TTC549 (cell line): ENCODE measurements around the gene PPFIA2.
"Not testable (repeated sequence)": the region's sequence is repeated elsewhere in the genome, so short reads cannot be mapped to it uniquely, and the experiment has no call there.

ENCODE experiments used
- FAIRE-seq: peaks from 2 replicates; lab custom pipeline; 2012; peaks lifted over from hg19 to GRCh38; lab: Jason Lieb, UNC

The PPFIA2 gene

DNA sequence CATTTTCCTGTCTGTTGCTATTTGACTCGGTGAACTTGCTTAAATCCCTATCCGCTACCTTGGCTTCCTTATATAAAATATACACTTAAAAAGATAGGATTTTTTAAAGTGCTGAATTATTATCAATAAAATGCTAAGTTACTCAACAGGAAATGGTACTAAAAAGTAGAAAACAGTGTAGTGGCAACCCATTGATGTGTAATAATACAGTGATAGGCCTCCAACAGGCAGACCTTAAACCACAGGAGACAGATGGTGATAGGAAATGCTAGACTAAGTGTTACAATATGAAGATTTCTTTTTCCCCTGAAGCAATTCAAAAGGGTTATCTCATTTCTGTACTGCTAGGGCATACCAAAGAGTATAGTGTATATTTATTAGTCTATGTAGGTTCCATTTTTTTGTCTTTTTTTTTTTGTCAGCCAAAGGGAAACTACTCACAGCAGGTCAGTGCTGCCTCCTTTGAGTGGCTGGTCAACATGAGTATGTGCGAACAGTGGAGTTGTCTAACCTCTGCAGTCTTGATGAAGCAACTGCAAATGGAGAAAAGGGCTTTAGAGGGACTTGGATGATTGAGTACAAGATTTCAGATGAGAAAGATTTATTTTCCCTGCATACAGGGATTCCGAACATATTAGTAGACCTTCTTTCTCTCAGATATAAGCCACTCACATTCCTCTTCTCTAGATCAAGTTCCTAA lies 497.5 kb downstream of the PPFIA2 start:
- no peak for FAIRE-seq

DNA sequence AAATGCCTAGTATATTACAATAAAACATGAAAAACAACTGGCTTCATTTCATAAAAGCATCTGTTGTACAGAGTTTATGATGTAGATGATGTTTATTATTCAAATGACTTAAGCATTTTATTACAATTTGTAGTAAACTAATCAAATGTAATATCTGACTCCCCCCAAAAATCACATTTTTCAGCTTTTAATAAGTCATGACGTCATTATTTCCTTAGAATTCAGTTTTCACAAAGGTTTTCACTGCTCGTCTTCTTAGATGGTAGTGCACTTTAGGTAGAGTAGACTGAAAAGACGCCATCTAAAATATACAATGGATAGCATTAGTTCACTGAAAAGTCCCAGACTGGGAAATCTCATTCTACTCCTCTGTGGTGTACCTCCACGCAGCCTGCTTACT lies 499.8 kb downstream of the PPFIA2 start:
- FAIRE-seq = no peak

GRCh38 chr12:81257947-81258551 lies 501.1 kb downstream of the PPFIA2 start:
- FAIRE-seq = no peak

GRCh38 chr12:81255947-81256346 lies 503.2 kb downstream of the PPFIA2 start:
- FAIRE-seq = no peak

GRCh38 chr12:81255456-81255855 lies 503.7 kb downstream of the PPFIA2 start:
- FAIRE-seq = no peak

- no peak for FAIRE-seq
Measured at GRCh38 chr12:81253360-81253759, 505.8 kb downstream of the PPFIA2 start.

GRCh38 chr12:81252228-81252627 lies 506.9 kb downstream of the PPFIA2 start:
- no peak for FAIRE-seq

GRCh38 chr12:81249976-81250375 lies 509.2 kb downstream of the PPFIA2 start:
- no peak for FAIRE-seq

GRCh38 chr12:81245907-81246570 lies 513.1 kb downstream of the PPFIA2 start:
- FAIRE-seq = no peak

- FAIRE-seq = no peak
Measured at GRCh38 chr12:81245458-81245857, 513.7 kb downstream of the PPFIA2 start.

GRCh38 chr12:81231574-81232368 lies 527.4 kb downstream of the PPFIA2 start:
- no peak for FAIRE-seq

DNA sequence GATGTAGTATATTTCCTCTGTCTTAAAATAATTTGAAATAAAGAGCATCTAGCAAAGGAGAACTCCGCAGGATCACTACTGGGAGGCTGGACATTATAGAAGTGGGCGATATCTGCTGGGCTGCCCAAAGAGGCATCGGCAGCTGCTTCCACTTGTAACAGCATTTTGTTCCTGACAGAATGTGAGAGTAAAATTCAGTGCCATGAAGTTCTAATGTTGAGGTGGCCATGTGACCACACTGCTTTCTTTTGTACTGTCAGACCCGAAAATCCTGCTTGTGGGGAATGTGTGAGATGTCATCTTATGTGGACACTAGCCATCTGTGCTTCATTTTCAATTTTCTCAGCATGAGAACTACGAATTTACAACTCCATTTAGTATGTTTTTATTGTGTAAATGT lies 529.4 kb downstream of the PPFIA2 start:
- no peak for FAIRE-seq

DNA sequence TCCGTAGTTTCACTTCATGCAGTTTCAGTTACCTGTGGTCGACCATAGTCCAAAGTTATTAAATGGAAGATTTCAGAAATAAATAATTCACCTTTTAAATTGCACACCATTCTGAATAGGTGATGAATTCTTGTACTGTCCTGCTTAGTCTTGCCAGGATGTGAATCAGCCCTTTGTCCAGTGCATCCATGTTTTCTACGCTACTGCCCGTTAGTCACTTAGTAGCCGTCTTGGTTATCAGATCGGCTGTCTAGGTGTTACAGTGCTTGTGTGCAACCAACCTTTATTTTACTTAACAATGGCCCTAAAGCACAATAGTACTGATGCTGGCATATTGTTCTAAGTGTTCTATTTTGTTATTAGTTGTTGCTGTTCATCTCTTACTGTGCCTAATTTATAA lies 534.5 kb downstream of the PPFIA2 start:
- no peak for FAIRE-seq

DNA sequence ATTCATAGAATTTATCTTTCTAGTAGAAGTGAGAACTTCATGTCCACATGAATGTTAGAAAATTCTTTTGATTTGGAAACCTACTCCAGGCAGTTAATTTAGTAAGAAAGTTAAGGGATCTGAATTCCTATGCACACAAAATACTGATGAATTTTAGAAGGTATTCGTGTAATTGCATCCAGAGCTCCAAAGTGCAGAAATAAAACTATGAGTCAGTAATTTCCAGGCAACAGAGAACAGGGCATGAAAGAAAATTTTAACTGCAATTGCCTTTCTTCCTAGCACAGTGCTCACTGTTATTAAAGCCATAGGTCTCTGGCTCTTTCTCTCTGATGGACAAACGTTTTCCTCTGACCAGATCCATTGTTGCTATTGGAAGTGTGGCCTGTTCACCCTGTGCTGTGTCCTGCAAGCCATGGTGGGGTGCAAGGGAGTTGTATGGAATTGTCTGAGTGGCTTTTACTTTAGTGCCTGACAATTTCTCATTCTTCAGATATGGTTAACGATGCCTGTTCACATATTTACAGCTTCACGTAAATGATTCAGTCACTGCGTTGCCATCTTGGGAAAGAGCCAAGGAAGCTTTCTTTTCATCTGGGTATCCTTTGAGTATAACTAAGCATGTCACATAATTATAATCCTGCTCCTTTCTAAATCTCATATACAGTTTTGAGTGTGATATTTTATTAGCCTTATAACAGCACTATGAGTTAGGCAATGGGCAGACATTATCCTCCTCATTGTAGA lies 536.1 kb downstream of the PPFIA2 start:
- FAIRE-seq = no peak

- no peak for FAIRE-seq
Measured at GRCh38 chr12:81221681-81222080, 537.5 kb downstream of the PPFIA2 start.

GRCh38 chr12:81216739-81217138 lies 542.4 kb downstream of the PPFIA2 start:
- no peak for FAIRE-seq

DNA sequence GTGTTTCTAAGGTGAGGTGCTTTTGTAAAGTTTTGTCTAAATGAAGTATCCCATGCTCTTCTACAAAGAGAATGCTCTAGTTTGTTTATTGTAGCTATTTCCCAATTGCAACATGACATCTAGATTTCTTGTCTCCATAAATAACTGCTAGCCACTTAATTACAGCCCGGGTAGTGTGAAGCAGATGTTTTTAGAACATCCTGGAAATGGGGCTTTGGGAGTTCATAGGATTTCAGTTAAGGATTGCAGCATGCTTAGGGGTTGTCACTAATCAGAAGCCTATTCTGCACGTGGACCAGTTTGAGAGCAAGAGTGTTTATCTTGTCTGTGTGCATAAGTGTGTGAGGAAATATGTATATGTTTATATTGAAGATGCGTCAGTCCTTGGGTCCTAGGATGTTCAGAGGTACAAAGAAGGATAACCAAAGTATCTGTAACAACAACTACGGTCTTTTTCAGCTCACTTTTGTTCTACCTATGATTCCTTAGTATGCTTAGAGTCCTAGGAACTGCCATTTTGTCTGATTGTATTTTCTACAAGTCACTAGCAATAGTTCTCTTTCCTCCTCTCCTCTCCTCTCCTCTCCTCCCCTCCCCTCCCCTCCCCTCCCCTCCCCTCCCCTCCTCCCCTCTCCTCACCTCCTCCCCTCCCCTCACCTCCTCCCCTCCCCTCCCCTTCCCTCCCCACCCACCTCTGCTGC lies 546.0 kb downstream of the PPFIA2 start:
- FAIRE-seq = no peak

DNA sequence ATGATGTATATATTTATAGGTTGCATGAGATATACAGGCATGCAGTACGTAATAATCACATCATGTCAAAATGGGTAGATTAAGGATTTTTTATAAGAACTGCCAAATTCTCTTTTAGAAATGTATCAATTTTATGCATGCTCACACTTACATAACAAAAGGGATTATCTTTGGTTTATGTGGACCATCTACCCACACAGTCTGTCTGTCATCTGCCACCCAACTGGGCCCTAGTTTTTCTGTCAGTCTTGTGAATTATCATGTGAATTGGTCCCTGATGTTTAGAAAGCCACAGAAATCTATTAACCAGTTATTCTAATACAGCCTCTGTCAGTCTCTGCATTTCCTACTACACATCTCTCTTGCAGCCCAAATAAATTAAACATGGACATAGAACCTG lies 547.8 kb downstream of the PPFIA2 start:
- FAIRE-seq = no peak

DNA sequence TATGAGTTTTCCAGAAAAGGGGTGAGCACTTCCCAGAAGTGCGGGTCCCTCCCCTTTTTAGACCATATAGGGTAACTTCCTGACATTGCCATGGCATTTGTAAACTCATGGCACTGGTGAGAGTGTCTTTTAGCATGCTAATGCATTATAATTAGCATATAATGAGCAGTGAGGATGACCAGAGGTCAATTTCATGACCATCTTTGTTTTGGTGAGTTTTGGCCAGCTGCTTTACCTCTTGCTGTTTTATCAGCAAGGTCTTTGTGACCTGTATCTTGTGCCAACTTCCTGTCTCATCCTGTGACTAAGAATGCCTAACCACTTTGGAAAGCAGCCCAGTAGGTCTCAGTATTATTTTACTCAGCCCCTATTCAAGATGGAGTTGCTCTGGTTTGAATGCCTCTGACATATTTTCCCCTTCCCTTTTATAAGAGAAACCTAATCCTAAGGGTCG lies 549.4 kb downstream of the PPFIA2 start:
- not testable (repeated sequence) for FAIRE-seq

DNA sequence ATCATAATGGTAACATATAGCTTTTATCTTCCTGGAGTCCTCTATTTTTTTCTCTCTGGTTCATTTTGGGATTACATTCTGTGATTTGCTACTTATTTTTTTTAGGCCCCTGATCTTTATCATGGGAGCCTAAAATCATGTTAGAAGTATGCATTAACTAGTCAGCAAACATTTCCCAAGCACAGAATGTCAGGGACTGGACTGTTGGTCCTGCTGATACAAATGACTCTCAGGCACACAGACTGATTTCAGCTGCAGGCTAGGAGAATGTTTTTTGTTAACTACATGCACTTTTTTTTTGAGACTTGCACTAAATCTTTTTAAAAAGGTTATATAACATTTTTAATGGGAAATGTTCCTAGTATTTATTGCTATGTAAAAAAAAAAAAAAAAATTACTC lies 550.1 kb downstream of the PPFIA2 start:
- no peak for FAIRE-seq

GRCh38 chr12:81208187-81208911 lies 550.8 kb downstream of the PPFIA2 start:
- FAIRE-seq = no peak
